Fibroblast of lung (primary cell): ENCODE data around the gene AMBP. TPM values are rescaled to one million over a fixed set of nuclear protein-coding genes. Genes with fewer than 3 reads are reported as not detected.
"Not testable (repeated sequence)": the region's sequence is repeated elsewhere in the genome, so short reads cannot be mapped to it uniquely, and the experiment has no call there.

Experiments
- DNase-seq, 2 donors: peaks; one replicate each; pipeline versions ENCODE4 v3.0.0 to v3.0.0-alpha.2; 2010; ENCODE audit warnings: low read depth in 2 of 2
- H2AFZ ChIP-seq: 2 replicates; pipeline ENCODE4 v1.5.1; 2012; ENCODE audit warnings: low read length, control low read depth, inconsistent platforms
- H3K27ac ChIP-seq: 2 replicates; pipeline ENCODE4 v1.5.1; 2011; ENCODE audit warnings: low read length, control low read depth; ENCODE audit not compliant: insufficient read depth
- H3K27me3 ChIP-seq: 2 replicates; pipeline ENCODE4 v1.5.1; 2011; ENCODE audit warnings: mild to moderate bottlenecking, low read length; ENCODE audit not compliant: control insufficient read depth, insufficient read depth
- H3K36me3 ChIP-seq: 2 replicates; pipeline ENCODE4 v1.5.1; 2011; ENCODE audit warnings: low read length; ENCODE audit not compliant: control insufficient read depth, insufficient read depth
- H3K4me1 ChIP-seq: 2 replicates; pipeline ENCODE4 v1.5.1; 2011; ENCODE audit warnings: low read length; ENCODE audit not compliant: control insufficient read depth, insufficient read depth; ENCODE audit errors: extremely low read depth
- H3K4me2 ChIP-seq: 2 replicates; pipeline ENCODE4 v1.5.1; 2011; ENCODE audit warnings: low read length, control low read depth; ENCODE audit not compliant: insufficient read depth; ENCODE audit errors: extremely low read depth
- H3K4me3 ChIP-seq, 4 experiments: fragments of 200-600 bp in 1 of 4; sonication (generic) in 1 of 4; replicated peaks in 1 of 4; 2 replicates each; pipeline ENCODE4 v1.5.1; 2011 to 2016; ENCODE audit warnings: low read length in 4 of 4, low read depth in 3 of 4, mild to moderate bottlenecking in 3 of 4, control low read depth in 2 of 4, inconsistent platforms in 1 of 4, mixed read lengths in 1 of 4; ENCODE audit not compliant: insufficient read depth in 1 of 4; ENCODE audit errors: control extremely low read depth in 1 of 4
- H3K79me2 ChIP-seq: 2 replicates; pipeline ENCODE4 v1.5.1; 2012; ENCODE audit warnings: mild to moderate bottlenecking, low read length, inconsistent platforms; ENCODE audit not compliant: control insufficient read depth, insufficient read depth
- H3K9ac ChIP-seq: 2 replicates; pipeline ENCODE4 v1.5.1; 2011; ENCODE audit warnings: mild to moderate bottlenecking, low read length, control low read depth; ENCODE audit not compliant: insufficient read depth
- H3K9me3 ChIP-seq: 2 replicates; pipeline ENCODE4 v1.5.1; 2012; ENCODE audit warnings: low read depth, low read length; ENCODE audit not compliant: control insufficient read depth, insufficient read depth
- H4K20me1 ChIP-seq: 2 replicates; pipeline ENCODE4 v1.5.1; 2011; ENCODE audit warnings: low read length; ENCODE audit not compliant: control insufficient read depth, insufficient read depth; ENCODE audit errors: extremely low read depth
- EZH2 ChIP-seq: IDR thresholded peaks from 2 replicates; pipeline ENCODE4 v1.5.1; 2012; ENCODE audit warnings: low read length, control low read depth, mild to moderate bottlenecking; ENCODE audit errors: missing control alignments
- polyA plus RNA-seq, 2 donors: library from polyadenylated mRNA; depleted of rRNA in 1 of 2; stranded (reverse) in 1 of 2; unstranded in 1 of 2; fragments of >200 nt; gene quantifications; 2 replicates each; pipeline ENCODE4 v1.2.1, GENCODE V29; 2011 to 2012; ENCODE audit warnings: missing spikeins in 1 of 2
- total RNA-seq: library from RNA; depleted of rRNA; stranded (reverse); fragments of >200 nt; gene quantifications from 2 replicates; pipeline ENCODE4 v1.2.1, GENCODE V29; 2014
- TF ChIP-seq, protein P1 (sequence below), 2 donors: IDR thresholded peaks in 1 of 2; conservative IDR thresholded peaks in 1 of 2; 1 replicate in 1 of 2; 2 replicates in 1 of 2; pipeline ENCODE4 v1.5.1; 2011 to 2012; ENCODE audit warnings: low read length in 2 of 2, control low read depth in 1 of 2, inconsistent platforms in 1 of 2, low read depth in 1 of 2, mild to moderate bottlenecking in 1 of 2

Gene AMBP
- total and polyA plus RNA-seq, 2 donors (not counting 1 experiment from before 2014, with no cell fraction given): 0.07 to 0.17 TPM

DNA sequence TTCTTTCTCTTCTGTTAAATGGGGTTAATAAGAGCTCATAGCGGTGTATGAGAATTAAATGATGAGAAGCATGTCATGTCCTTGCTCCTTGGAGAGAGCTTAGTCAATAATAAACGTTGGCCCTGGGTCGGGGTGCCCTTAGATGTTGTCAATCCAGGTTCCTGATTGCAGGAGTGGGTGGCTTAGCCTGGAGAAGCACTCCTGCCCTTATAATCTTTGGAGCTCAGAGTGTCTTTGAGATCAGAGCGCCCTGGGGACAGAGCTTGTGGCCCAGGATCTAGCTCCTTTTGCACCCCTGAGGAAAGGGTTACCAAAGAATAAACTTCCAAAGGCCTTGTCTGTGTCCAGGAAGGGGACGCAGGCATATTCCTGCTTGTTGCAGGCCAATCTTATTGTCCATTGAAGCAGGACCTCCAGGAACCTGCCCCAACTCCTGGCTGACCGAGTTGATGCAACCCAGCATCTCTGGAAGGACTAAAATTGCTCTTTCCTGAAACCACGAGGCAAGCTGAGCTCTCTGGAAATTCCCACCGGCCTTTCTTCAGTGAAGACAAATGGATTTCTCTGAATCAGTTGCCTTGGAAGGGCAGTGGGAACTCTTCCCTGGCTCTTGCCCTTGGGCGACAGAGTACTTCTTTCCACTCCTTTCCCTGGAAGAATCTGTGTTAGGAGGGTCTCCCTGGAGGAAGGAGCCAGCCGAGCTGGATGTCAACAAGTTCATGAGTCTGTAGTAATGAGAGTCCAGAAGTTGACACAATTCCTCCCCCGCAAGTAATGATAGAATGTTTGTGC lies 6.4 kb upstream of the AMBP start:
- Histone ChIP-seq H2AFZ (no peak overlapping the region), H3K79me2 (no peaks in the 10 kb centered on the region), H3K36me3 (no peaks in the 10 kb centered on the region), H3K9me3 (no peaks in the 10 kb centered on the region), H3K27me3 (peaks cover 21% of the 10 kb centered on the region), H3K9ac (no peak overlapping the region), H3K4me3 (no peak overlapping the region), H3K27ac (no peak overlapping the region), H3K4me2 (no peak overlapping the region), H4K20me1 (no peaks in the 10 kb centered on the region), H3K4me1 (no peaks in the 10 kb centered on the region)
- DNase-seq: no peak
- no peak for TF ChIP-seq EZH2
- TF ChIP-seq, protein P1, sequence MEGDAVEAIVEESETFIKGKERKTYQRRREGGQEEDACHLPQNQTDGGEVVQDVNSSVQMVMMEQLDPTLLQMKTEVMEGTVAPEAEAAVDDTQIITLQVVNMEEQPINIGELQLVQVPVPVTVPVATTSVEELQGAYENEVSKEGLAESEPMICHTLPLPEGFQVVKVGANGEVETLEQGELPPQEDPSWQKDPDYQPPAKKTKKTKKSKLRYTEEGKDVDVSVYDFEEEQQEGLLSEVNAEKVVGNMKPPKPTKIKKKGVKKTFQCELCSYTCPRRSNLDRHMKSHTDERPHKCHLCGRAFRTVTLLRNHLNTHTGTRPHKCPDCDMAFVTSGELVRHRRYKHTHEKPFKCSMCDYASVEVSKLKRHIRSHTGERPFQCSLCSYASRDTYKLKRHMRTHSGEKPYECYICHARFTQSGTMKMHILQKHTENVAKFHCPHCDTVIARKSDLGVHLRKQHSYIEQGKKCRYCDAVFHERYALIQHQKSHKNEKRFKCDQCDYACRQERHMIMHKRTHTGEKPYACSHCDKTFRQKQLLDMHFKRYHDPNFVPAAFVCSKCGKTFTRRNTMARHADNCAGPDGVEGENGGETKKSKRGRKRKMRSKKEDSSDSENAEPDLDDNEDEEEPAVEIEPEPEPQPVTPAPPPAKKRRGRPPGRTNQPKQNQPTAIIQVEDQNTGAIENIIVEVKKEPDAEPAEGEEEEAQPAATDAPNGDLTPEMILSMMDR (conservative IDR thresholded peaks at IDR 0.05 in 1 of 2, IDR thresholded peaks at IDR 0.05 in 1 of 2; ENCODE audit: low read depth in 1 of 2, low read length in 2 of 2): no peak

DNA sequence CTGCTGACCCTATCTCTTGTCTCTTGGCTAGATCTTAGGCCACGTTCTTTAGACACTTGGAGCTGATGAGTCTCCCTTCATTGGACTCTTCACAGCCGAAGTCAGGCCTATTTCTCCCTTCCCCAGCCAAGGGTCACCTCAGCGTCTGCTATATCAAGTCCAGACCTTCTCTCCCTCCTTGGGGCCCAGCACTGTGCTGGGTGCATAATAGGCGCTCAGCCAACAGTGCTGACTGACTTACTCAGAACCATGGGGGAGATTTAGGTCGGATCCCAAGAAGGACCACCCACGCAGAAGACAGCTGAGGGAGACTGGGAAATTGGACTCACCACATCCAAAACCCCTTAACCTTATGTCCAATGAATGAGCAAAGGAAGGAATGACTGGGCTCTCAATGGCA lies 5.6 kb upstream of the AMBP start:
- H3K27ac ChIP-seq: no peak overlapping the region
- H3K9me3 ChIP-seq: no peaks in the 10 kb centered on the region
- no peaks in the 10 kb centered on the region for H3K79me2 ChIP-seq
- no peaks in the 10 kb centered on the region for H3K4me1 ChIP-seq
- no peak for TF ChIP-seq EZH2
- TF ChIP-seq, protein P1 (conservative IDR thresholded peaks at IDR 0.05 in 1 of 2, IDR thresholded peaks at IDR 0.05 in 1 of 2; ENCODE audit: low read depth in 1 of 2, low read length in 2 of 2): no peak
- no peak overlapping the region for H2AFZ ChIP-seq
- no peak overlapping the region for H3K9ac ChIP-seq
- no peaks in the 10 kb centered on the region for H3K36me3 ChIP-seq
- no peak for DNase-seq
- peaks cover 24% of the 10 kb centered on the region for H3K27me3 ChIP-seq
- no peak overlapping the region for H3K4me2 ChIP-seq
- no peaks in the 10 kb centered on the region for H4K20me1 ChIP-seq
- no peak overlapping the region for H3K4me3 ChIP-seq

DNA sequence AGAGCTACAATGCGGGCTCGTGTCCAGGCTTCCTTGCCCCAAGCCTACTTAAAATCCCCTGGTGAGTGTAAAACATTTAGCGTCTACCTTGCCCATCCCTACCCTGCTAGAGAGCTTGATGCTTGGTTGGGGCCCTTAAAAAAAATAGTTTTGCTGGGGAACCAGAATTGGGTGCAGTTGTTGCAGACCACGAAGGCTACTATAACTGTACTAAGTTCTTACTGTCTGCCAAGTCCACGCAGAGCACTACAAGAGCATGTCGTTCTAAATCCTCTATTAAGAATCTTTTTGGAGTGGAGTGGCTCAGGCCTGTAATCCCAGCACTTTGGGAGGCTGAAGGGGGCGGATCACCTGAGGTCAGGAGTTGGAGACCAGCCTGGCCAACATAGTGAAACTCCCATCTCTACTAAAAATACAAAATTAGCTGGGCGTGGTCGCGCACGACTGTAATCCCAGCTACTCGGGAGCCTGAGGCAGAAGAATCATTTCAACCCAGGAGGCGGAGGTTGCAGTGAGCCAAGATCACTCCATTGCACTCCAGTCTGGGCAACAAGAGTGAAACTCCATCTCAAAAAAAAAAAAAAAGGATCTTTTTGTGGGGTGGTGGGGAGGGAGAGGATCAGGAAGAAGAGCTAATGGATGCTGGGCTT lies 4.8 kb upstream of the AMBP start:
- not testable (repeated sequence) for H3K9ac ChIP-seq, H3K4me2 ChIP-seq, H3K9me3 ChIP-seq, H3K4me1 ChIP-seq, H4K20me1 ChIP-seq, H3K79me2 ChIP-seq, DNase-seq, H3K4me3 ChIP-seq, H3K27ac ChIP-seq, H2AFZ ChIP-seq, H3K36me3 ChIP-seq
- peaks cover 23% of the 10 kb centered on the region for H3K27me3 ChIP-seq
